ENCODE data around the gene GSPT1.
A peak's percentile ranks its signal among the peaks of the same experiment; 100 is the strongest.

GSPT1 gene

GRCh38 chr16:11875721-11876120, 40.0 kb downstream of the GSPT1 start:
- Histone ChIP-seq H3K4me3 (no peak overlapping the region), H3K9me3 (ENCODE audit: low read depth, low read length) (no peaks in the 10 kb centered on the region), H3K36me3 (ENCODE audit: insufficient read depth, low read length) (peaks cover 68% of the 10 kb centered on the region), H3K9ac (ENCODE audit: insufficient read length) (no peak overlapping the region), H3K27ac (peak overlapping the region; percentile 15; the same call in 1 of the 2 replicates)
- TF ChIP-seq POLR2AphosphoS5 (IDR thresholded peaks at IDR 0.05; ENCODE audit: borderline replicate concordance, low read depth, low read length) (no peak), EZH2 (IDR thresholded peaks at IDR 0.05) (no peak), FOXP2 (optimal IDR thresholded peaks at IDR 0.05; ENCODE audit: control extremely low read depth, extremely low read length, insufficient read depth) (no peak)
- DNase-seq (ENCODE audit: low read depth, low spot score) = no peak

DNA sequence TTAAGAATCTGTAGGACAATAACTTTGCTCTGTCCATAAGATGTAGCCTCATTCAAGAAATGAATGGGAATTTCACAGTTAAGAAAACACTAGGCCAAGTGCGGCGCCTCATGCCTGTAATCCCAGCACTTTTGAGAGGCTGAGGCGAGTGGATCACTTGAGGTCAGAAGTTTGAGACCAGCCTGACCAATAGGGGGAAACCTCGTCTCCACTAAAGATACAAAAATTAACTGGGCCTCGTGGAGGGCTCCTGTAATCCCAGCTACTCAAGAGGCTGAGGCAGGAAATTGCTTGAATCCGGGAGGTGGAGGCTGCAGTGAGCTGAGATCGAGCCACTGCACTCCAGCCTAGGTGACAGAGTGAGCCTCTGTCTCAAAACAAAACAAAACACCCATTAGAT, 44.6 kb downstream of the GSPT1 start:
- no peak for TF ChIP-seq FOXP2 (optimal IDR thresholded peaks at IDR 0.05; ENCODE audit: control extremely low read depth, extremely low read length, insufficient read depth)
- TF ChIP-seq EZH2 (IDR thresholded peaks at IDR 0.05) = no peak
- no peak for TF ChIP-seq POLR2AphosphoS5 (IDR thresholded peaks at IDR 0.05; ENCODE audit: borderline replicate concordance, low read depth, low read length)
- Histone ChIP-seq H3K36me3 (ENCODE audit: insufficient read depth, low read length) (peaks cover 59% of the 10 kb centered on the region), H3K9me3 (ENCODE audit: low read depth, low read length) (no peaks in the 10 kb centered on the region), H3K4me3 (no peak overlapping the region), H3K9ac (ENCODE audit: insufficient read length) (no peak overlapping the region), H3K27ac (peak overlapping the region; percentile 0; the same call in 1 of the 2 replicates)
- DNase-seq (ENCODE audit: low read depth, low spot score) = no peak

- no peaks in the 10 kb centered on the region for H3K9me3 ChIP-seq (ENCODE audit: low read depth, low read length)
- no peak overlapping the region for H3K4me3 ChIP-seq
- no peak for TF ChIP-seq POLR2AphosphoS5 (IDR thresholded peaks at IDR 0.05; ENCODE audit: borderline replicate concordance, low read depth, low read length)
- TF ChIP-seq EZH2 (IDR thresholded peaks at IDR 0.05) = no peak
- no peak for TF ChIP-seq FOXP2 (optimal IDR thresholded peaks at IDR 0.05; ENCODE audit: control extremely low read depth, extremely low read length, insufficient read depth)
- H3K27ac ChIP-seq = no peak overlapping the region
- H3K36me3 ChIP-seq (ENCODE audit: insufficient read depth, low read length) = peaks cover 51% of the 10 kb centered on the region
- H3K9ac ChIP-seq (ENCODE audit: insufficient read length) = no peak overlapping the region
- no peak for DNase-seq (ENCODE audit: low read depth, low spot score)
Measured at GRCh38 chr16:11870399-11870798, 45.4 kb downstream of the GSPT1 start.

GRCh38 chr16:11869353-11870228, 46.2 kb downstream of the GSPT1 start:
- H3K9ac ChIP-seq (ENCODE audit: insufficient read length) = no peak overlapping the region
- H3K4me3 ChIP-seq = no peak overlapping the region
- no peak for TF ChIP-seq FOXP2 (optimal IDR thresholded peaks at IDR 0.05; ENCODE audit: control extremely low read depth, extremely low read length, insufficient read depth)
- TF ChIP-seq EZH2 (IDR thresholded peaks at IDR 0.05) = no peak
- TF ChIP-seq POLR2AphosphoS5 (IDR thresholded peaks at IDR 0.05; ENCODE audit: borderline replicate concordance, low read depth, low read length) = no peak
- H3K36me3 ChIP-seq (ENCODE audit: insufficient read depth, low read length) = peaks cover 44% of the 10 kb centered on the region
- DNase-seq (ENCODE audit: low read depth, low spot score) = no peak
- no peak overlapping the region for H3K27ac ChIP-seq
- H3K9me3 ChIP-seq (ENCODE audit: low read depth, low read length) = no peaks in the 10 kb centered on the region

- H3K36me3 ChIP-seq (ENCODE audit: insufficient read depth, low read length) = peaks cover 34% of the 10 kb centered on the region
- no peak for DNase-seq (ENCODE audit: low read depth, low spot score)
- no peak overlapping the region for H3K4me3 ChIP-seq
- TF ChIP-seq EZH2 (IDR thresholded peaks at IDR 0.05) (no peak), FOXP2 (optimal IDR thresholded peaks at IDR 0.05; ENCODE audit: control extremely low read depth, extremely low read length, insufficient read depth) (no peak), POLR2AphosphoS5 (IDR thresholded peaks at IDR 0.05; ENCODE audit: borderline replicate concordance, low read depth, low read length) (no peak)
- H3K27ac ChIP-seq = no peak overlapping the region
- H3K9me3 ChIP-seq (ENCODE audit: low read depth, low read length) = no peaks in the 10 kb centered on the region
- no peak overlapping the region for H3K9ac ChIP-seq (ENCODE audit: insufficient read length)
Measured at GRCh38 chr16:11868412-11868980, 47.3 kb downstream of the GSPT1 start.

GRCh38 chr16:11862489-11862888, 53.3 kb downstream of the GSPT1 start:
- DNase-seq (ENCODE audit: low read depth, low spot score) = no peak
- Histone ChIP-seq H3K9ac (ENCODE audit: insufficient read length) (no peak overlapping the region), H3K4me3 (no peak overlapping the region), H3K27ac (no peak overlapping the region), H3K36me3 (ENCODE audit: insufficient read depth, low read length) (no peaks in the 10 kb centered on the region; the same call in 1 of the 2 replicates), H3K9me3 (ENCODE audit: low read depth, low read length) (no peaks in the 10 kb centered on the region)
- no peak for TF ChIP-seq FOXP2 (optimal IDR thresholded peaks at IDR 0.05; ENCODE audit: control extremely low read depth, extremely low read length, insufficient read depth)
- no peak for TF ChIP-seq EZH2 (IDR thresholded peaks at IDR 0.05)
- TF ChIP-seq POLR2AphosphoS5 (IDR thresholded peaks at IDR 0.05; ENCODE audit: borderline replicate concordance, low read depth, low read length) = no peak

DNA sequence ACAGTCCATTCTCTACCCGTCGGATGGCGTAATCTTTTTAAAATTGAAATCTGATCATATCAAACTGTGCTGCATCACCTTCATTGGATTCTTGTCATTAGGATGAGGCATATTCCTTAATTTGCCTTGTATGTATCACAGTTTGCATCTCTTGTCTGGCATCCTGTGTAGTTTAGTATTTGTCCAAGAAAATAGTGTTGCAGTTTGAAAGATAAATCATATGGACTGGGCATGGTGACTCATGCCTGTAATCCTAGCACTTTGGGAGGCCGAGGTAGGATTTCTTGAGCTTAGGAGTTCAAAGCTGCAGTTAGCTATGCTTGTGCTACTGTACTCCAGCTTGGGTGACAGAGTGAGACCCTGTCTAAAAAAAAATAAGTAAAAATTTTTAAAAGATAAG, 58.6 kb downstream of the GSPT1 start:
- H3K36me3 ChIP-seq (ENCODE audit: insufficient read depth, low read length) = 0 out of 2 replicates have a peak, but pooled peaks cover 3% of the 10 kb centered on the region
- TF ChIP-seq POLR2AphosphoS5 (IDR thresholded peaks at IDR 0.05; ENCODE audit: borderline replicate concordance, low read depth, low read length) = no peak
- TF ChIP-seq EZH2 (IDR thresholded peaks at IDR 0.05) = no peak
- no peak for TF ChIP-seq FOXP2 (optimal IDR thresholded peaks at IDR 0.05; ENCODE audit: control extremely low read depth, extremely low read length, insufficient read depth)
- H3K9ac ChIP-seq (ENCODE audit: insufficient read length) = no peak overlapping the region
- DNase-seq (ENCODE audit: low read depth, low spot score) = no peak
- H3K9me3 ChIP-seq (ENCODE audit: low read depth, low read length) = no peaks in the 10 kb centered on the region
- H3K4me3 ChIP-seq = no peak overlapping the region
- no peak overlapping the region for H3K27ac ChIP-seq

DNA sequence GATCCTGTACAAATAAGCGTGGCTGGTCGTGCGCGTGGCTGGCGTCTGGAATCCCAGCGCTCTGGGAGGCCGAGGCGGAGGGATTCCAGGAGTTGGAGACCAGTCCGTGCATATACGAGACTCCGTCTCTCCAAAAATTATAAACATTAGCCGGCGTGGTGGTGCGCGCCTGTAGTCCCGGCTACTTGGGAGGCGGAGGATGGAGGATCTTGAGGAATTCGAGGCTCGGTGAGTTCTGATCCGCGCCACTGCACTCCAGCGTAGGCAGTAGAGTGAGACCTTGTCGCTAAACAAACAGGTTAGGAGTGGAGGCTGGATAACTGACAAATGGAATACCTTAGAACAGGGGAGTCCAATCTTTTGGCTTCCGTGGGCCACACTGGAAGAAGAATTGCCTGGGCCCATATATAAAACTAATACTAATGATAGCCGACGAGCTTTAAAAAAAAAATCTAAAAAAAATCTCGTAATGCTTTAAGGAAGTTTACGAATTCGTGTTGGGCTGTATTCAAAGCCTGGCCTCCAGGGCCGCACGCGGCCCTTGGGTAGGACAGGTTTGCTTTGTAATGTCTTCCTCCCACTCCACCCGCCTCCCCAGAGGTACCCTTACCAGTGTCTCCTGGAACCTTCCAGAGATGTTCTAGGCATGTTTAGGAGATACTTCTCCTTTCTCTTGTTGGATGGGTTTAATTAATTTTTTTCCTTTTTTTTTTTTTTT, 63.5 kb downstream of the GSPT1 start:
- TF ChIP-seq EZH2 (IDR thresholded peaks at IDR 0.05) (no peak), FOXP2 (optimal IDR thresholded peaks at IDR 0.05; ENCODE audit: control extremely low read depth, extremely low read length, insufficient read depth) (no peak), POLR2AphosphoS5 (IDR thresholded peaks at IDR 0.05; ENCODE audit: borderline replicate concordance, low read depth, low read length) (no peak)
- H3K9me3 ChIP-seq (ENCODE audit: low read depth, low read length) = no peaks in the 10 kb centered on the region
- no peak for DNase-seq (ENCODE audit: low read depth, low spot score)
- H3K9ac ChIP-seq (ENCODE audit: insufficient read length) = peak overlapping the region; percentile 99
- H3K4me3 ChIP-seq = peak overlapping the region; percentile 98
- H3K27ac ChIP-seq = no peak overlapping the region
- peaks cover 35% of the 10 kb centered on the region for H3K36me3 ChIP-seq (ENCODE audit: insufficient read depth, low read length)

All from SK-N-MC (cell line).